HG03432 (cell line): ENCODE data around the gene CRLF1.

ENCODE experiments used
- ATAC-seq: cut with Tn5 transposase; IDR thresholded peaks from one replicate; pipeline ENCODE4 v1.9.1; 2021; ENCODE audit warnings: mild to moderate bottlenecking, moderate library complexity; ENCODE audit not compliant: unreplicated experiment

The CRLF1 gene, protein sequence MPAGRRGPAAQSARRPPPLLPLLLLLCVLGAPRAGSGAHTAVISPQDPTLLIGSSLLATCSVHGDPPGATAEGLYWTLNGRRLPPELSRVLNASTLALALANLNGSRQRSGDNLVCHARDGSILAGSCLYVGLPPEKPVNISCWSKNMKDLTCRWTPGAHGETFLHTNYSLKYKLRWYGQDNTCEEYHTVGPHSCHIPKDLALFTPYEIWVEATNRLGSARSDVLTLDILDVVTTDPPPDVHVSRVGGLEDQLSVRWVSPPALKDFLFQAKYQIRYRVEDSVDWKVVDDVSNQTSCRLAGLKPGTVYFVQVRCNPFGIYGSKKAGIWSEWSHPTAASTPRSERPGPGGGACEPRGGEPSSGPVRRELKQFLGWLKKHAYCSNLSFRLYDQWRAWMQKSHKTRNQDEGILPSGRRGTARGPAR

DNA sequence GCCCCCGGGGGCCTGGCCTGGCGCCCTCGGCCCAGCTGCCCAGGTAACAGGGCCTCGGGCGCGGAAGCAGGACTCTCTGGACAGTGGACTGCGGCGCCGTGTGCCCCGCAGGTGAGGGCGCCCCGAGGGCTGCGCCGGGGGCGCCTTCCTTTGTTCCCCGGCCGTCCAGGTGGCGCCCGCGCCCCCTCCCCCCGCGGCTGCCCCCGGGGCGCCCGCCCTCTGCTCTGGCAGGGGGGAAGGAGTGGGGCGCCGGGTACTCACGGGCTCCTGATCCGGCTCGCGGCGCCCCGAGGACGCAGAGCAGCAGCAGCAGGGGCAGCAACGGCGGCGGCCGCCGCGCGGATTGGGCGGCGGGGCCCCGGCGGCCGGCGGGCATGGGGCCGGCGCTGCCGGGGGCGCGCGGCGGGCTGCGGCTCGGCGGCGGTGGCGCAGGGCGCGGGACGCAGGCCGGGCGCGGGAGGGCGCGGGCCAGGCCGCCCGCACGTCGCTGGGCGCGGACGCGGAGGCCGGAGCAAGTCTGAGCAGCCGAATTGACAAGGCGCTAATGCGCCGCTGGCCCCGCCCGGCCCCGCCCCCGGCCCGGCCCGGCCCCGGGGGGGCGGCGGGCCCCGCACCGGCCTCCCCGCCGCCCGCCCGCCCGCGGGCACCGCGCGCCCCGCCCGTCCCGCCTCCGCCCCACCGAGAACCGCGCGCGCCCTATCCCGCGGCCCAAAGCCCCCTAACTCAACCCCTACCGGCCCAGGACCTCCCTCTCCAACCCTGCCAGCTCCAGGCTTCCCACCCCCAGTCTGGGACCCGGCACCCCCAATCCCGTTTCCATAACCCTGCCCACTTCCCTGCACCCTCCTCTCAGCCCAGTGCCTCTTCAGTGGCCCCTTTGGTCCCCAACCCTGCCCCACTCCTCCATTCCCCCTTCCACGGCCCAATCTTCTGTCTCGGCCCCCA, at the start of gene CRLF1:
Gene CRLF1 (minus strand): TSS at position 519 of the 945 bp plus-strand sequence. CDS start 143 bp downstream, at position 376.
- no peak for ATAC-seq

DNA sequence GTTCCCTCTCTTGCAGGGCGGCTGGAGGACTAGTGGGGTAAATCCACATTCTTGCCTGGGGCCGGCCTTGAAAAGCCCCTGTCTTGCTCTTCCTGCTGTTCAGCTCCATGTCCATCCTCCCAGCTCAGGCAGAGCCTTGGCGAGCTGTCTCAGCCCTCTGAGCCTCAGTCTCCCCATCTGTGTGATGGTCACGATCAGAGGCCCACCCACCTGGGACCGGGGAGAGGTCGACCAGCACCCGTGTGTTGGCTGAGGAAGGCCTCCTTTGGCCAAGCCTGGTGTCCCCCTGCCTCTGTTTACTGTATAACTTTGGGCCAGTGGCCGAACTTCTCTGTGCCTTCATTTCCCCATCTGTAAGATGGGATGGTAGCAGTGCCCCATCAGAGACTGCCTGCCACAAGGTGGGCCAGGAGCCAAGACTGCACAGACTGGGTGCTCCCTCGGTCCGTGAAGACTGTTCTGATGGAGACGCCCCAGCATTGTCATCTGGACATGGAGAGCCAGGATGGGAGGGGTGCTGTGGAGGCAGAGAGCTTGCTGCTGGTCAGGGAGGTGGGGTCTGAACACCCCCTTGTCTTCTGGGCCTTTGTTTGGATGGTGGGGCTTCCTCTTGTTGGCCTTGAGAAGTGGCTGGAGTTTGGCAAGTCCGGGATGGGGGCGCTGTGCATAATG, 48.7 kb upstream of the CRLF1 start:
- no peak for ATAC-seq

DNA sequence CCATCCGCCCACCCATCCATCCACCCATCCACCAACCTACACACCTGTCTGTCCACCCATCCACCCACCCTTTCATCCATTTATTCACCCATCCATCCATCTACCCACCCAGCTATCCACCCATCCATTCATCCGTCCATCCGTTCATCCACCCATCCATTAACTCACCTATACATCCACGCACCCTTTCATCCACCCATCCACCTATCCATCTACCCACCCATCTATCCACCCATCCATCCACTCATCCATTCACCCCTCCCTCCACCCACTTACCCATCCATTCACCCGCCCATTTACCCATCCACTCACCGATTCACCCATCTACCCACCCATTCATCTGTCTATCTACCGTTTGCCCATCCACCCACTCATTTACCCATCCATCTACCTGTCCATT, 47.9 kb upstream of the CRLF1 start:
- no peak for ATAC-seq

DNA sequence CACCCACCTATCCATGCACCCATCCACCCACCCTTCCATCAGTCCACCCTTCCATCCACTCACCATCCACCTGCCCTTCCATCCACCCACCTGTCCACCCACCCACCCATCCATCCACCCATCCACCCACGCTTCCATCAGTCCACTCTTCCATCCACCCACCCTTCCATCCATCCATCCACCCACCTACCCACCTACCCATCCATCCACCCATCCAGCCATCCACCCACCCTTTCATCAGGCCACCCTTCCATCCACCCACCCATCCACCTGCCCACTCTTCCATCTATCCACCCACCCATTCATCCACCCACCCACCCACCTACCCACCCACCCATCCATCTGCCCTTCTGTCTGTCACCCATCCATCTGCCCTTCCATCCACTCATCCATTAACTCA, 47.3 kb upstream of the CRLF1 start:
- no peak for ATAC-seq

DNA sequence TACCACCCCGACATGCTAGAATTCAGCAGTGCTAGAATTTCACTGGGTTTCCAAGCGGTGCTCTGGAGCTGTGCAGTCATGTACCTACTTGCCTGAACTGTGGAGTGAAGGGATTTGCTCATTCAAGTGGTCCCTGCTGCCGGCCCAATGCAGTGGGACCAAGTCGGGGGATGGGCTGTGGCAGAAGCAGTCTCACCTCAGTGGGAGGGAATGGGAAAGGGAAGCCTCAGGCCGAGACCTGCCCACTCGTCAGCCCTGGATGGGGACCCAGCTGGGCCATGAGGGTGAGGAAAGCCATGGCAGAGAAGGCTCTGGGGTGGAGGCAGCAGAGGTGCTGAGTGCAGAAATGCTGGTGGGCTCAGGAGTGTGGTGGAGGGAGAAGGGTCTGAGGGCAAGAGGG, 45.1 kb upstream of the CRLF1 start:
- no peak for ATAC-seq

DNA sequence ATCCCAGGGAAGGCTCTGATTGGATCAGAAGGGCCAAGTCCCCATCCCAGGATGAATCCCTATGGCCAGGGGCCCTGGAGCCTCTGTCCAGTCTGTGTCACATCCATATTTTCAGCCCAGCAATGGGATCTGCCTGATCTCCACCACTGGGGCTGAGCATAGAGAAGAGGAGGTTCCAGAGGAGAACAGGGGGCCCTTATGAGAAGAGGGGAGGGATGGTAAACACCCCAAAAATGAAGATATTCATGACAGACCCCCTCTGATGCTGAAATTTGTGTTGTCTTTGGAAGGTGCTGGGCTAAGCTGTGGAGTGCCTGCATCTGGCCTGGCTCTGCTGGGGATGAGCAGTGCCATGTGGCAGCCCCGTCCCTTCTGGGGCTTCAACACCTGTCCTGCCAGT, 44.7 kb upstream of the CRLF1 start:
- ATAC-seq = no peak

DNA sequence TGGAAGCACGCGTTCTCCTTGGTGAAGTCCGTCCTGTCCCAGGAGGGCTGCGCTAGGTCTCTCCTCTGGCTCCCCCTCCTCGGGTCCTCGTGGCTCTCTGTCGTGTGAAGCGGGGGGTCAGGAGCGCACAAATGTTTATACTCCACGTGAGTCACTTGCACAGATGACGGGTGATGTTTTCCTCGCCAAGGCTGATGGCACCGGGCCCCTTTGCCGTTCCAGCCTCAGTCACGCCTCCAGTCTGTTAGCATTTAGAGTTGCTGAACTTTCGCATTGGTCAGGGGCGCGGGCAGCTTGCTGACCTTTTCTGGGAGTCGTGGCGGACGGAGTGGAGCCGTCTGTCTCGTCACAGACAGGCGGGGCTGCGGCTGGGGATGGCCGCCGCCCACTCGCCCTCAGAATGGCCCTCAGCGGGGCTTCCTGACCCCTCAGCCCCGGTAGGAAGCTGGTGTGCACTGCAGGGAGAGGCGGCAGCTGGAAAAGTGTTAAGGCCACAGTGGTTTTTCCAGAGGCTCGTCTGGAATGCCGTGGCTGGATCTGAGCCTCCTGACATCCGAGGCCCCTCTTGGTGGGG, 44.0 kb upstream of the CRLF1 start:
- ATAC-seq = no peak

DNA sequence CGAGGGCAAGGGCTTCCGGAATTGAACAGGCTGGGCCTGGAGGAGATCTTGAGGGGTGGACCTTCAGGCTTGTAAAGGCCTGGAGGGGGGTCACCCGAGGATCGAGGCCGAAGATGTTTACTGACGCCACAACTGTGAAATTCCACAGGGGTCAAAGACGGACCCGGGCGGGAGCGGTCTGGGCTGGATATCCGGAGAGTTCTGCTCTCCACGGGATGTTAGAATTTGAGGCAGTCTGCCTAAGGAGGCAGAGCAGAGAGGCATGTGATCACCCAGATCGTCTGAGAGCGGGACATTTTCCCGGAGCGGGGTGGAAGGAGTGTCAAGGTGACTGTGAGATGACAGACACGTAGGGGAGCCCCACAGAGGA, 43.4 kb upstream of the CRLF1 start:
- no peak for ATAC-seq

DNA sequence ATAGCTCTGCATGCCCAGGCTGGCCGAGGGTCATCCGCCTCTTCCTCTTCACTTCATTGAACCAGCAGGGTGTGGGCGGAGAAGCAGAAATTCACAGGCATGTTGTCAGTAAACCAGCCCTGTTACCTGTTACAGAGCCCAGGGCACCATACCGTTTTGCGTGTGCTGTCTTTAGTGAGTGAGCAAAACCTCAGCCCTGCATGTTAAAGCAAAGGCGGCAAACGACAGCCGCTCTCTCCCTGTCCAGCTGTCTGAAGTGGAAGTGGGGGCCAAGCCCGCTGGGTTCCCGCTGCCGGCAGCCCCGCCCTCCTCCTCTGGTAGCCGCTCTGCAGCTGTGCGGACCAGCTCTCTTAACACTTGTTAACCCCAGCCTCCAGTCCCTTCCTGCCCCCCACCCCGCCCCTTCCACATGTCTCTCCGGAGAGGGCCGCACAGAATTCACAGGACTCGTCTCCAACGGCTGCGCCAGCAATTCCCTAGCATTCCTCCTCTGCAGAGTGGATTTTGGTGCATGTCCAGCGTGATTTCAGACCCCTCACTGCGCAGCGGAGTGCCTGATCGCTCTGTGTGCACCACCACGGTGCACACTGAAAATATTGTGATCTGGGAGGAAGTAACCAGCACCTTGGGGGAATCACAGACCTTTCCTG, 42.9 kb upstream of the CRLF1 start:
- no peak for ATAC-seq

DNA sequence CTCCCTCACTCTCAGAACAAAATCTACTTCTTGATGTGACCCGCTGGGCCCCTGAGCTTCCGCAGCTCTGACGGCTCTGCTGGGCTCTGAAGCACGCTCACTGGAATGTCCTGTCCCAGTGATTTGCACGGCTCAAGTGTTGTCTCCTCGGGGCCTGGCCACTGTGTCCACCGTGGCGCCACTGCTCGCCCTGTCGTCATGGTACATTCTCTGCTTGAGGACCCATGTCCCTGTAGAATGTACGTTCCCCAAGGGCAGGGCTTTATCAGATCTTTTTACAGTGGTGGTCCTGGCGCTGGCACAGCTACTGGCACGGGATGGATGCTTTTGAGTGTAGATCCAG, 42.3 kb upstream of the CRLF1 start:
- no peak for ATAC-seq

DNA sequence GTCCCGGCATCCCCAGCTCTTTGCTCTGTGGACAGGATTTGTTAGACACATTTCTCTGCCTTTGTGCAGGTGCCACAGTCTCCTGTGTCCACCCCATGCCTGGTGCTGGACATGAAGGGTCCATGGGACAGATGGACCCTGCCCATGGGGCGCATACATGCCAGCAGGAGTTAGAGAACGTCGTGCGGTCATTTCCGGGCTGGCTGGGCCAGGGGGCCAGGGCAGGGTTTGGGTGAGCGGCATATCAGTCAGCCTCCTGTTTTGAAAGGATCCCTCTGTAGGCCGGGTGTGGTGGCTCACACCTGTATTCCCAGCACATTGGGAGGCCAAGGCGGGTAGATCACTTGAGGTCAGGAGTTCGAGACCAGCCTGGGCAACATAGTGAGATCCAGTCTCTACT, 41.2 kb upstream of the CRLF1 start:
- ATAC-seq = no peak

DNA sequence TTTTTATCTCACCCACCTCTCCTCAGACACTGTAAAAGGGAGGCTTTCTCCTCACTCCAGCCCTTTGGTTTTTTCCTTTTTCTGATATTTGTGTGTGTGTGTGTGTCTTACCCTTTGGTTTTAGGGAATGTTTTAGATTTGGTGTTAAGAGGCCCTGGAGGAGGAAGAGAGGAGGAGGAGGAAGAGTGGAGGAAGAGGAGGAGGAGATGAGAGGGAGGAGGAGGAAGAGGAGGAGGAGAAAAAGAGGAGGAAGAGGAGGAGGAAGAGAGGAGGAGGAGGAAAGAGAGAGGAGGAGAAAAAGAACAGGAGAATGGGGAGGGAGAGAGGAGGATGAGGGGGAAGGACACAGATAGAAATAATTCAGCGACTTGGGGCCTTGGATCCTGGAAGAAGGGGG, 40.8 kb upstream of the CRLF1 start:
- ATAC-seq = no peak

DNA sequence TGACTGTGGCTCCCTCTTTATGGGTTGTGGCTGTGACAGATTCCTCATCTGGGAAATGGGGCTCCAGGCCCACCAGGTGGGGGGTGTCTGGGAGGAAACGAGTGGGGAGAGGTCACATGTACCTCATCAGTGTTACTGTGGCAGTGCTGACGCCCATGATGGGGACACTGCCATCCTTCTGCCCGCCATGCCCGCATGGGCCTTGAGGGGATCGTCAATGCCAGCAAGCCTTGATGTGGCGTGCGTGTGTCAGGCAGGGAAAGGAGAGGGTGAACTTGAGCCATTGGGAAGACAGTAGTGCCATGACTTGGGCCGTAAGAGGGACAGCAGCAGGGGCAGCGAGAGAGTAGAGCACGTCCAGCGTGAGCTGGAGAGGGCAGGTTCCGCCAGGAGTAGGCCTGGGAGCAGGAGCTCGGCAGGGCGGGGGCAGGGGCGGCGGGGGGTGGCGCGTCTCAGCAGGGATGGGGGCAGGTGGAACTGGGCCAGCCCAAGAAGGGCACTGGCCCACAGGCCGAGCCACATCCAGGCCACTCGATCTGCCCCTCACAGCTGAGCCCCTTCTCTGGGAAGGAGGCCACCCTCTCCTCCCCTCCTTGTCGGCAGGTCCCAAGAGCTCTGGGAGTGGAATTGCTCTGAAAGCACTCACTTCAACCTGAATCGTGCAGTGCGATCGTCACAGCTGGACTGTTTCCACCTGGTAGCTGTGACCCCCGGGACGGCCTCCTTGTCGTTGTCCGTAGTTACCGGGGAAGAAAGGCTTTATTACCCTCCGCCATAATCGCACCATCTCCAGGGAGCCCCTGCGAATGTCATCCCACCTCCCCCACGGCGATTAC, 40.2 kb upstream of the CRLF1 start:
- no peak for ATAC-seq

DNA sequence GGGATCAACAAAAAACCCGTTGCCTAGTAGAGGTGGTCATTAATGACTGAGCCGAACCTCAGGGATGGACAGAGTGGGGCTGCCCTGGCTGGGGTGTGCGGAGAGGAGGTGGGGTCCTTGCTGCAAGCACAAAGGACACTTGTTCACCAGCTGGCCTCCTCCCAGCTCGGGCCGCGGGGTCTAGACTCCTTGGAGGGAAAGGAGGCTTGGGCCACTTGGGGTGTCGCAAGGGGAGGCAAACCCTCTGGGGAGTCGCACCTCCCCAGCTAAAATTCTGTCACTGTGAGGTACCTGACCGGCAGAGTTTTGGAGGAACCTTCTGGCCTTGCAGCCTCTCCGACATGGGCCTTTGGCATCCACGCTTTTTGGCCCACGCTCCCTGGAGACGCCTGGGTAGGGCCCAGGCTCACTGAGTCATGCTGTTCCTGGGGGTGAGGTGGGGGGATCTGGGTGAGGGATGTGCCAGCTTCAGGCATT, 38.5 kb upstream of the CRLF1 start:
- no peak for ATAC-seq

DNA sequence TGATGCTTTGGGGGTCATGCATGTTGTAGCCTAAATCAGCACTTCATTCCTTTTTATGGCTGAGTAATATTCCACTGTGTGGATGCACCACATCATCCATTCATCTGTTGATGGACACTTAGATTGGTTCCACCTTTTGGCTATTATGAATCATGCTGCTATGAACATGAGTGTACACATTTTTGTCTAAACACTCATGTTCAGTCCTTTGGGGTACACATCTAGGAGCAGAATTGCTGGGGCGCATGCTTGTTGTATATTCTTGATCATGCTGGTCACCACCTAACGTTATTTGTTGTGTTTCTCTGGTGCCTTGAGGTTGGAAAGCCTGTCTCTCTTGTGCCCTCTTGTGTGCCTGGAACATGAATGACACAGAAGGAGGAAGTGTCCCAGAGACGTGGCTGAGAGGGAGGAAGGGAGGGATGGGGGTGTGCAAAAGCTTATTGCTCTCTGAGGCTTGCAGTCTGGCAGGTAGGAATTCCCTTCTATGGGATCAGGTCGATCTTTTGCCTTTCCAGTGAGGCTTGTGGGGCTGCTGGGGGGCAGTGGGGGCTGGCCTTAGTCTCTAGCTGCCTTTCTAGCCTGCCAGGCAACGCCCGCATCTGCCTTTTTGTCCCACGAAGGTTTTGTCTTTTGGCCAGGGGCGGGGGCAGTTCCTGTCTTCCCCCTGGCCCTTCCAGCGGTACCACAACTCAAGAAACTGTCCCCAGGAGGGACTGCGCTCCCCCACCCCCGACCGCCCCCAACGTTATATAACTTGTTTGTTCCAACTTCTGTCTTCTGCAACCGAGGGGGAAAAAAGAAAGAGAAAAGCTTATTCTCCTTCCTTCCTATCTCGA, 37.8 kb upstream of the CRLF1 start:
- ATAC-seq = no peak

DNA sequence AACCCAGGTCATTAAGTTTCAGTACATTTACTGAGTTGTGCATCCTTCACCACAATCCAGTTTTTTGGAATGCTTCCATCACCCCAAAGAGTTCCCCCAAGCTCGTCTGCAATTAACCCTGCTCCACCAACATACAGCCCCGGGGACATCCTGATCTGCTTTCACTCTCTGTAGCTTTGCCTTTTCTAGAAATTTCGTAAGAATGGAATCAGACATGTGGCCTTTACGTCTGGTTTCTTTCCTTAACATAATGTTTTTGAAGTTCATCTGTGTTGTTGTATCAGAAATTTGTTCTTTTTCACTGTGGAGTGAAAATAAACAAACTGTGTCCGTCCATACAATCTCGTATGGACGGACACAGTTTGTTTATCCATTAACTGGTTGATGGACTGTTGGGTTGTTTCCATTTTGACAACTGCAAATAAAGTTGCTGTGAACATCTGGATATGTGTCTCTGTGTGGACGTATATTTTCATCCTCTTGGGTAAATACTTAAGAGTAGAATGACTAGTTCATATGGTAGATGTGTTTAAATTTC, 33.2 kb upstream of the CRLF1 start:
- no peak for ATAC-seq

DNA sequence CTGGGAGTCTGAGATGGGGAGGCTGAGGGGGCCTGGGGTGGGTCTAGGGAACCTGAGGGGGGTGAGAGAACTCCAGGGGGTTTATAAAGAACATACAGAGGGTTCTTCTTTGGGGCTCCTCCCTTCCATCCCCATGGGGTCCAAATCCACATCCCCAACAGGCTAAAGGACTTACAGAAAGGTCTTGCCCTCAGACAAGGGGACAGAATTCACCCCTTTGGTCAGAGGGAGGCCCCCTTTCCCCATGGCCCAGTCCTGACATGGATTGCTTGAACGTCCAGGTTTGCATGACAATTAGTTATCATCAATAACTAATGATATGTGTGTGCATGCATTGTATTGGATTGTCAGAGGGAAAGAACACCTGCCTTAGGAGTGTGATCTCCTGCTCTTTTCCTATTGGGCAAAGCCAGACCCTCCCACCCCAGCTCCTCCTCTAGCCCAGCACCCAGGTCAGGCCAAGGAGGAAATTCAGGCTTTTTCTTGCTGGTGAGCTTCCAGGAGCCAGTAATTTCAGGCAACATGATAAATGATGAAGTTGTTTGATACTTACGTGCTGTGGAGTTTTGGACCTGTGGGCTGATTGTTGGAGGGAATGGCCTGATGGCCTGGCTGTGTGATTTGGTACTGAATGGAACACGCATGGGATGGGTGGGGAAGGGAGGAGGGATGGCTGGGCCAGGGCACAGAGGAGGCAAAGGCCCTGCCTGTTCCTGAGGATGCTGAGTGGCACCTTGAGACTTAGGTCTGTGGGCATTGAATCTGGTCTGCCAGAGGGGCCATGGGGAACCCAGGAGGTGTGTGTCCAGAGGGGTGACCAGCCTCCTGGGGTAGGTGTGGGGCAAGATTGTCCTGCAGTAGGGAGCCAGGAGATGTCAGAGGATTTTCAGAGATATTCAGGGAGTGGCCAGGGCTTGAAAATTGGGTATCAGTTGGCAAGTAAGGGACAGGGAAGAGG, 31.4 kb upstream of the CRLF1 start:
- ATAC-seq = no peak
